Osteocyte (in vitro differentiated cells): Measurements from ENCODE around the gene UBE3C. TPM values are rescaled to one million over a fixed set of nuclear protein-coding genes. Genes with fewer than 3 reads are reported as not detected.

Source experiments
- DNase-seq: peaks from one replicate; pipeline ENCODE4 v3.0.0; 2021; ENCODE audit warnings: mixed read lengths; ENCODE audit not compliant: unreplicated experiment; ENCODE audit errors: extremely low spot score
- H3K27ac Mint-ChIP-seq: one replicate; pipeline ENCODE4 v1.8.0; 2021; ENCODE audit warnings: mild to moderate bottlenecking, mixed read lengths; ENCODE audit not compliant: unreplicated experiment
- H3K27me3 Mint-ChIP-seq: one replicate; pipeline ENCODE4 v1.8.0; 2021; ENCODE audit warnings: mixed read lengths; ENCODE audit not compliant: unreplicated experiment
- H3K36me3 Mint-ChIP-seq: one replicate; pipeline ENCODE4 v1.8.0; 2021; ENCODE audit warnings: mixed read lengths; ENCODE audit not compliant: unreplicated experiment
- H3K4me1 Mint-ChIP-seq: one replicate; pipeline ENCODE4 v1.8.0; 2021; ENCODE audit warnings: mixed read lengths; ENCODE audit not compliant: unreplicated experiment
- H3K4me3 Mint-ChIP-seq: one replicate; pipeline ENCODE4 v1.8.0; 2021; ENCODE audit warnings: mild to moderate bottlenecking, moderate library complexity, mixed read lengths; ENCODE audit not compliant: unreplicated experiment
- H3K9me3 Mint-ChIP-seq: one replicate; pipeline ENCODE4 v1.8.0; 2021; ENCODE audit warnings: mixed read lengths; ENCODE audit not compliant: unreplicated experiment
- total RNA-seq: library from RNA; stranded (reverse); gene quantifications from 2 replicates; pipeline ENCODE4 v1.2.1, GENCODE V29; 2021
- TF ChIP-seq, protein P1 (sequence below): fragments of 200-600 bp; sonication (generic); IDR thresholded peaks from 2 replicates; pipeline ENCODE4 v1.5.0; 2021; ENCODE audit warnings: antibody characterized with exemption, mild to moderate bottlenecking, moderate library complexity

Gene UBE3C
- total RNA-seq, 1 donor from 2014 or later = 59.6 TPM

DNA sequence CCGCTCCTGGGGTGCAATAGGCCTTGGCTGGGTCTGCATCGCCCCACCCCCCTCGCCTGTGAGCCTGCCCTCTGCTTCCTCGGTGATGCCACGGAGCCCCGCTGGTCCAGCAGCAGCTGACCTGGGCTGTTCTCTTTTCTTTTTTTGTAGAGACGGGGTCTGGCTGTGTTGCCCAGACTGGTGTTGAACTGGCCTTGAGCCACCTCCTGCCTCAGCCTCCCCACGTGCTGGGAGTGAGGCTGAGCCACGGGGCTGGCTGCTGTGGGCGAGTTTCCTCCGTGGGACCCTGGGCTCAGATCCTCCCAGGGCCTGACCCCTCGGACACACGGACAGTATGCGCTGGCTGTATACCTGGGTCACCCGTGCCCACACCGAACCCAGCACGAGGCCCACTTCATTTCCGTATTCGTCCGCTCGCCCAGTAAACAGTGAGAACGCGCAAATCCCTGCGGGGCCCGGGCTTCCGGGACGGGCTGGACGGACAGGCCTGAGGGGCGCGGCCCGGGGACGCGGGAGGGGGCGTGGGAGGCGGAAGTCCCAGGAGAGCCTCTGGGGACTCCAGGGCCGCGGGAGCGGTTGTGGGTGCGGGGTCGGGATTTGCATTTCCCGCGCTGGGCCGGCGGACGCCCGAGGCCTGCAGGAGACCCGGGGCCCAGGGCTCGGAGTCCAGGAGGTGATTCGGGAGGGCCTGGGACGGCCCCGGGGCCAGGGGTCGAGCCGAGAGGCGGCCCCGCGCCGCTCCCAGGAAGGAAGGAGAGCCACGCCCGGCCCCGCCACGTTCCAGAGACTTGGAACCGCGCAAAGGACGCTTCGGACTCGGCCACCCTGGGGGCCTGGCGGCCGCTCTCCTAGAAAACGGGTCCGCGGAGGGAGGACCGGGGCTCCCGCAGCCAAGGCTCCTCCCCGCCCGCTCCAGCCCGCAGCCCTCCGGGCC, 140.3 kb downstream of the UBE3C start:
- Mint-ChIP-seq H3K4me3 (no peak overlapping the region), H3K36me3 (no peaks in the 10 kb centered on the region), H3K27ac (no peak overlapping the region), H3K27me3 (no peaks in the 10 kb centered on the region), H3K4me1 (peaks cover 17% of the 10 kb centered on the region), H3K9me3 (no peaks in the 10 kb centered on the region)
- no peak for DNase-seq
- TF ChIP-seq, protein P1, sequence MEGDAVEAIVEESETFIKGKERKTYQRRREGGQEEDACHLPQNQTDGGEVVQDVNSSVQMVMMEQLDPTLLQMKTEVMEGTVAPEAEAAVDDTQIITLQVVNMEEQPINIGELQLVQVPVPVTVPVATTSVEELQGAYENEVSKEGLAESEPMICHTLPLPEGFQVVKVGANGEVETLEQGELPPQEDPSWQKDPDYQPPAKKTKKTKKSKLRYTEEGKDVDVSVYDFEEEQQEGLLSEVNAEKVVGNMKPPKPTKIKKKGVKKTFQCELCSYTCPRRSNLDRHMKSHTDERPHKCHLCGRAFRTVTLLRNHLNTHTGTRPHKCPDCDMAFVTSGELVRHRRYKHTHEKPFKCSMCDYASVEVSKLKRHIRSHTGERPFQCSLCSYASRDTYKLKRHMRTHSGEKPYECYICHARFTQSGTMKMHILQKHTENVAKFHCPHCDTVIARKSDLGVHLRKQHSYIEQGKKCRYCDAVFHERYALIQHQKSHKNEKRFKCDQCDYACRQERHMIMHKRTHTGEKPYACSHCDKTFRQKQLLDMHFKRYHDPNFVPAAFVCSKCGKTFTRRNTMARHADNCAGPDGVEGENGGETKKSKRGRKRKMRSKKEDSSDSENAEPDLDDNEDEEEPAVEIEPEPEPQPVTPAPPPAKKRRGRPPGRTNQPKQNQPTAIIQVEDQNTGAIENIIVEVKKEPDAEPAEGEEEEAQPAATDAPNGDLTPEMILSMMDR = no peak

DNA sequence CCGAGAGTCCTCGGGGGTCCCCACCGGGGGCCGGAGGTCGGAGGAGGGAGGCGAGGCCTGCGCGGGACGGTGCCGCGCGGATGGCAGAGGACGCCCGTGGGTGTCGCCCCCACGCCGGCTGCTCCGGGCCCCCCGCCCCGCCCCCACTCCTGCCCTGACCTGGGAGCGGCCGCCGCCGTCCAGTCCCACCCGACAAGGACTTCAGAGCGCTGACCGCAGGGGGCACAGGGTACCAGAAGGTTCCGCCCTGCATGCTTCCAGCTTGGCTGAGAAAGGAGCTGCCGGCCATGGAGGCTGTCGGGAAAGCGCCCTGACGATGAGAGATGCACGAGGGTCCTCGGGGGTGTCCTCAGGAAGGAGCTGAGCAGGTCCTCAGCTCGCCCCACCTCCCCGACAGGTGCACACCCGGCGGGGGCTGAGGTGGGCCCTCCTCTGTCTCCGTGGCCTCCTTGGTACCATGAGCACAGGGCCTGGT, 141.1 kb downstream of the UBE3C start:
- Mint-ChIP-seq H3K9me3 (no peaks in the 10 kb centered on the region), H3K36me3 (no peaks in the 10 kb centered on the region), H3K4me3 (no peak overlapping the region), H3K27me3 (no peaks in the 10 kb centered on the region), H3K4me1 (peaks cover 17% of the 10 kb centered on the region), H3K27ac (no peak overlapping the region)
- TF ChIP-seq, protein P1 = no peak
- DNase-seq = no peak

DNA sequence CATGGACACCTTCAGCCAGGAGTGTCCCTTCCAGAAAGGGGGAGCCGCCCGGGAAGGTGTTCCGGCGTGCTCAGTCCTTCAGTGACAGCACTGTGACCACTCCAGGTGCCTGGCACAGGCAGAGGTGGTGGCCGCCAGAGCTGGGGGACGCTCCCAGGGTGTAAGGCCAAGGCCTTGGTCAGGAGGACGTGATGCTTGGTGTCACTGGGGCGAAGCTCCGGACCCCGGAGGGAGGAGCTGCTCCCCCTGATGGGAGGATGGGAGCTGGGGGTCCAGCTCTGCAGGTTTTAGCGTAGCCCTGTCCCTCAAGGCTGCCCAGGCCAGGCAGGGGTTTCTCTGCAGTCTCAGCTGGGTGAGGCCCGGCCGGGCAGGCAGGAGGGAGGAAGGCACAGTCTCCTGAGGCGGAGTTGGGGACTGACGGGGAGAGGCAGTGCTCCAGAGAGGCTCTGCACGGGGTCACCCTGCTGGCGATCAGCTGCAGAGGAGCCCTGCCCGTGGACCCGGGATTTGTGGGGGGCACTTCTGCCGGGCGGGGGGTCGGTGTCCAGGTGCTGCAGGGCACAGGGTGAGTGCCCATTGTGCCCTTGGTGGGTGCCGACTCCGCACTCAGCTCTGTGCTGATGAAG, 141.6 kb downstream of the UBE3C start:
- TF ChIP-seq, protein P1 = no peak
- no peaks in the 10 kb centered on the region for H3K9me3 Mint-ChIP-seq
- no peak overlapping the region for H3K27ac Mint-ChIP-seq
- H3K4me3 Mint-ChIP-seq = no peak overlapping the region
- DNase-seq = no peak
- no peaks in the 10 kb centered on the region for H3K36me3 Mint-ChIP-seq
- peaks cover 17% of the 10 kb centered on the region for H3K4me1 Mint-ChIP-seq
- no peaks in the 10 kb centered on the region for H3K27me3 Mint-ChIP-seq

DNA sequence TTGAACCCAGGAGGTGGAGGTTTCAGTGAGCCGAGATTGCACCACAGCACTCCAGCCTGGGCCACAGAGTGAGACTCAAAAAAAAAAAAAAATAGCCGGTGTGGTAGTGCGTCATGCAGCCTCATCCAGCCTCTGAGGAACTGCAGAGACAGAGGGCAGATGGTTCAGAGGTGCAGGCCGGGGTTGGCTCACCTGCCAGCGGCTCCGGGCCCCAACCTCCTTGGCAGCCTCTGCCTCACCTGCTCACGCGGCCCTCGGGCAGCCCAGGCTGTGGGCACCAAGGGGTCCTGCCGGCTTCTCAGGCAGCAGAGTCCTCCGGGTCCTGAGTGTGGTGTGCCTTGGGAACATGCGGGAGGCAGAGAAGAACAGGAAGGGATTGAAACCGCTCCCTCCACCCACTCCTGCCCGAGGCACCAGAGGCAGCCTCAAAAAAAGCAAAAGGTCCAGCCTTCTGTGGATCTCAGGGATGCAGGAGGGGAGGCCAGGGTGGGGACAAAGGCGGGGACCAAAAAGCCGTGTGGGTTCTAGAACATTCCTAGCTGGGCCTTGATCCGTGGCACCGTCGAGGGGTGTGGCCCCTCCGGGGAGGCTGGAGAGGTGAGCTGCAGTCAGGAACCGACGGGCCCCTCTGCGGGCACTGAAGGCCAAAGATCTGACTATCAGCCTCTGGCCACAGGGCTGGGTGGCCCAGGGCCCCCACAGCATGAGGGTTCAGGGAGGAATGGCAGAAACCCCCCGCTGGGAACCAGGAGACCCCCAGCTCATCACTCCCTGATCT, 142.7 kb downstream of the UBE3C start:
- Mint-ChIP-seq H3K27ac (no peak overlapping the region), H3K9me3 (no peaks in the 10 kb centered on the region), H3K4me3 (no peak overlapping the region), H3K4me1 (peaks cover 17% of the 10 kb centered on the region), H3K36me3 (no peaks in the 10 kb centered on the region), H3K27me3 (no peaks in the 10 kb centered on the region)
- TF ChIP-seq, protein P1 = no peak
- no peak for DNase-seq
